NCI-H1105 (cell line): ENCODE results near the gene TRAF6.

ENCODE experiments used
- DNase-seq: peaks from one replicate; lab custom pipeline; 2025; lab: John Stamatoyannopoulos, UW

The TRAF6 gene

DNA sequence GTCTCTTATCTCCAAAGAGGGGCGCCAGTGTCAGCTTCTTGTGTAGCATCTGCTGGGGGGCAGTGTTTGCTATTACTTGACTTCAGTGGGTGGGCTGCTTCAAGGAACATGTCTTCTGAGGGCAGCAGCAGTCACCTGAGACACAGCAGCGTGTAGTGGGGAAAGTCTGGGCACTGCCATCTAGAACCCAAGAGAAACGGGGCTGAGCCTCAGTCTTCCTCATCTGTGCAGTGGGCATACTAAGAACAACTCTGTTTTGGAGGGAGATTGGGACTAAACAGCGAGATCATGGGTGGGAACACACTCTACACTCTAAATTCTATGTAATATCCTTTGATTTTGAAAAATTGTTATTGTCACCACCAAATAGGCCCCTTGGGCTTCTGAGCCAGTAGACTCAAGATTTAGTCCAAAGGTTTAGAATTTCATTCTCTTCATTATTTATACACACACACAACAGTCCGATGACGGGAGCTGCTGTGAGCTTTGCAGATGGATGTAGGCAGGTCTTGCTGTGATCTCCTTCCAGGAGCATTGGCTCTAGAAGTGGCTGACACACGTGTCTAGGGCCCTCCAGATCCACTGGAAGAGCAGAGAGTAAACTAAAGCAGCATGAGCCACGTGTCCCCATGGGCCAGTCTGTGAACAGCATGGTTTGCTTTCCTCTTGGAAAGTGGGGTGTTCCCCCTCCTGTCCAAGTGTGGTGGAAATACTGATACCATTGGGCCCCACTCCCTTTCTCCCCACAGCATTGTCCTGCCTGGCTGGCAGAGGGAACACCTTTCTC is 51.8 kb downstream of the TRAF6 start:
- DNase-seq, result no peak

DNA sequence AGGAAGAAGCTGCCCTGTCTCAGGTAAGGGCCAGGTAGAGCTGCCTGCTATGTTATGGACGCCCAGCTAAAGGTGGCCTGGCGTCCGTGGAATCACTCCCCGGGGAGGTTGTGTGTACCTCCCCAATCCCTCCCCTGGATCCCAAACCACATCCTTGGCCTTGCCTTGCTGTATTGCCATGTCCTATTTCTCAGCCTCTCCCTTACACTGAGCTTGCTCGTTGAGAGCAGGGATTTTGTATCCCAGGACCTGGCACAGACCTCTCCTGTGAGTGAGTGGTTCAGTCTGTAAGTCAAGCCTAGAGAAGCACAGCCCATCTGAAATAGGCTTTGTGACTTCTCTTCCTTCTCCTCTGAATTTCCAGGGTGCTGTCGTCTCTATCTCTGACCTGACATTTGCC is 53.9 kb downstream of the TRAF6 start:
- DNase-seq, result no peak

- no peak for DNase-seq
These were observed 54.4 kb downstream of the TRAF6 start for GRCh38 chr11:36455658-36456111.

DNA sequence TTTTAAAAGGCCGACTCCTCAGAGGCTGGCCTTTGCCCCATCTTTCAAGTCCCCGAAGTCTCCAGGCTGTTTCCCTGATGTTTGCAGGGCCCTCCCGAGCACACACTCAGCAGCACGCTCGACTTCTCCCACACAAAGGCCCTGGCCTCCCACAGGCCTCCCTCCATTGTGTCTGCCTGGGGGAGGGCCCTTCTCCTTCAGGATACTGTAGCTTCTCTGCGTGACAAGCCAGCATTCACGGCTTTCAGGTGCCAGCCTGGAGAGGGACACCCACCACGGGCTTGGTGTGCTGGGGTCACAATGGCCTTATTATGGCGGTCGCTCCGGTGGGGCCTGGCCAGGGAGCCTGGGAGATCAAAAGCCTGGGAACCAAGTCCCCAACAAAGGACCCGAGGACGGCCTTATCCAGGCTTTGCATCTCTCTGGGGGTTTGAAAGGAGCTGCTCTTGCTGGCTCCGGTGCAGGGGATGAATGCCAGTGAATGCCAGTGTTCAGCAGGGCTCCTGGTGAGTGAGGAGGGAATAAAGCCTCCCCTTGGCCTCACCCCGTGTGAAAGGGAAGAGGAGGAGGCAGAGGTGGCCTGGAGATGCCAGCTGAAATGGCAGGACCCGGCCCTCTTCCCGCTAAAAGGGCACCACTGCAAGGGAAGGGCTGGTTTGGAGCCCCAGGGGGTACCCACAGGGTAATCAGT is 55.0 kb downstream of the TRAF6 start:
- no peak for DNase-seq

- no peak for DNase-seq
These were observed 55.5 kb downstream of the TRAF6 start for GRCh38 chr11:36454551-36454940.

GRCh38 chr11:36453678-36454077 is 56.4 kb downstream of the TRAF6 start:
- no peak for DNase-seq

DNA sequence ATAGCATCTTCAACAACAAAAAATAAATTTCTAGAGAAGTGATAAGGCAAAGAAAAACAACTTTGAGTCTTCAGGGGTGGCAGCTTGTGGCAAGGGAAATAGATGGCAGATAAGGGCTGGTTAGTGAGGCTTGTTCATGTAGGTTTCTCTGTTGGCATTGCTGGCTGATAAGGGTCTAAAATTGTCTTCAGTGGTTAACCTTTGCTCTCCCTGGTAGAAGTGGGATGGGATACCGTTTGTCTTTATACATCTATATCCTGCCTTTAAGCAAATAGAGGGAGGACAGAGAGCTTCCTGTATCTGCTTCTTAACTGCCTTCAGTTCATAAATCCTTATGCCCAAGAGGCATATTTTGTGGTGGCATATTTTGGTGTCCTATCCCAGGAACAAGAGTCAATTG is 57.1 kb downstream of the TRAF6 start:
- no peak for DNase-seq

GRCh38 chr11:36452236-36452940 is 57.7 kb downstream of the TRAF6 start:
- DNase-seq, result no peak

DNA sequence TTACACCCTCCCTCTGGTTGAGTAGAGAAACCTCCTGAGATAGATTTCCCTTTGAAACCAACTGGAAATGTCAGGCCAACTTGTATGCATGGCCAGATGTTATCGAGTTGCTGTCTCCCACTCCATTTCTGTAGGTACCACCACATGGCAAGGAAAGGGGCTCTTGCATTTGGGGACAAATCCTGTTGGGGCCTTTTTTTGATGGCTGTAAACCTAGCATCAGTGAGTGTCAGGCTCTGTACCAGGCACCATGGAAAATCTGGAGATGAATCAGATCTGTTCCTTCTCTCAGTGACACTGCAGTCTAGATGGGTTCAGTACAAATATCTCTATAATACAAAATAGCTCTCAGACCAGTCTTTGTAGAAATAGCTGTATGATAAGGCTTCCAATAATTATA is 58.4 kb downstream of the TRAF6 start:
- DNase-seq, result no peak

GRCh38 chr11:36451045-36451444 is 59.0 kb downstream of the TRAF6 start:
- no peak for DNase-seq

DNA sequence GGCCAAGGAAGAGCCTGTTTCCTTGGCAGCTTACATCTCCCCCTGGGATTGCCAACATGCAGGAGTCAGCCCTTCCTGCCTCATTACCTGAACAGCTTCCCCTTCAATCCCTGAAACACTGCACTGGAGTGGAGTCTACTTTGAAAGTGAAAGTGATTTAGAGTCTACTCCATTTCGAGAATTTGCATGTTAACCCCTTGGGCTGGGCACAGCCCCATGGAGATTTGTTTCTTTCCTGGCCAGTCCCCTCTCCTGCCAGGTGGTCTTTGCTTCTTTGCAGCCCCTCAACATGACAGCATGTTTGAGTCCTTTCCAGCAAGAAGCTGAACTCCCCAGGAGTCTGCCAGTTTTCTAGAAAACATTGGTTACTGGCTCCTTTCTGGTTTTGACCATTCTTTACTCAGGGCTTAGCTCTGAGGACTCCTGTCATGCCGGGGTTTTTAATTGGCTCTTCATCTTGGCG is 59.9 kb downstream of the TRAF6 start:
- no peak for DNase-seq

GRCh38 chr11:36449561-36450096 is 60.4 kb downstream of the TRAF6 start:
- DNase-seq, result no peak

GRCh38 chr11:36447947-36448346 is 62.1 kb downstream of the TRAF6 start:
- peak; percentile 68 for DNase-seq

DNA sequence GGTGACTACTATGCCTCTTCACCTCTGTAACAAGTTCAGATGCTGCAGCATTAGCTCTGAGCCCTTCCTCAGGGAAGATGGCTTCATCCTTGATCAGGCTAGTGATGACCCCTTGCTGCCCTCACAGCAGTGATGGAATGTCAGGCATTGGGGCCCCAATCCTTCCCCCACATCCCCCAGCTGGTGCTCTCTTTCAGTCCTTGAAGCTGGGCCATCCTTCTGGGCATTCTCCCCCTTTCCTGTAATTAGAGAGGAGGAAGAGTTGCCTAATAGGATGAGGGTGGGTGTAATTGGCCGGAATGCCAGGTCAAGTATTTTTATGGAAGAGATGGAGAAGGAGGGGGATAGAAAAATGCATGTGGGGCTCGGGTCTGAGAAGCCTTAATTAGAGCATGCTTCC is 62.6 kb downstream of the TRAF6 start:
- DNase-seq, result no peak

DNA sequence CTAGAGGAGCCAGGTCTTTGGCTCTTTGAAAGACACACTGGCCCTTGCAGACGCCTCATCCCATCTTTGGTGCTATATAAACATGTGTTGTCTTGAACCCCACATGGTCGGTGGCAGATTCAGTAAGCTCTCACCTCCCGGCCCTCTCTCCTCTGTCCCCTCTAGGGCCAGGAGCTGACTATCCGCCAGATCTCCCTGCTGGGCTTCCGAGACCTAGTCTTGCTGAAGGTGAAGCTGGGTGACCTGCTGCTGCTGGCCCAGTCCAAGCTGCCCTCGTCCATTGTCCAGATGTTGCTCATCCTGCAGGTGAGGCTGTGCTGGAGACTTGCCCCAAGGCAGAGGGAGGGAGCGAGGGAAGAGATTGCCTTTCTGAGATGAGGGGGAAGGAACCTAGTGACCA is 63.9 kb downstream of the TRAF6 start:
- DNase-seq, result no peak

GRCh38 chr11:36443661-36444060 is 66.4 kb downstream of the TRAF6 start:
- DNase-seq, result no peak

DNA sequence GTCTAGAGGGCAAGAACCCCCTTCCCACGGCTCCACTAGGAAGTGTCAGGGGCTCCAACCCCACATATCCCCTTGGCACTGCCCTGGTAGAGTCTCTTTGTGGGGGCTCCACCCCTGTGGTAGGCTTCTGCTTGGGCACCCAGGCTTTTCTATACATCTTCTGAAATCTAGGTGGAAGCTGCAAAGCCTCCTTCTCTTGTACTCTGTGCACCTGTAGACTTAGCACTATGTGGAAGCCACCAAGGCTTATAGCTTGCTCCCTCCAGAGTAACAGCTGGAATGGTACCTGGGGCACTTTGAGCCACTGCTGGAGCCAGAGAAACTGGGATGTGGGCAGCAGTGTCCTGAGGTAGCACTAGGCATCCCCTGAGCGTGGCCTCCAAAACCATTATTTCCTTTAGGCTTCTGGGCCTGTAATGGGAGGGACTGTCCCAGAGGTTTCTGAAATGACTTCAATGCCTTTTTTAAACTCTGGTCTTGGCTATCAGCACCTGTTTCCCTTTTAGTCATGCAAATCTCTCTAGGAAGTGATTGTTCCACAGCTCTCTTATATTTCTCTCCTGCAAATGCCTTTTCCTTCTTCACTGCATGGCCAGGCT is 68.4 kb downstream of the TRAF6 start:
- no peak for DNase-seq

- DNase-seq, result no peak
These were observed 71.9 kb downstream of the TRAF6 start for GRCh38 chr11:36438126-36438525.

DNA sequence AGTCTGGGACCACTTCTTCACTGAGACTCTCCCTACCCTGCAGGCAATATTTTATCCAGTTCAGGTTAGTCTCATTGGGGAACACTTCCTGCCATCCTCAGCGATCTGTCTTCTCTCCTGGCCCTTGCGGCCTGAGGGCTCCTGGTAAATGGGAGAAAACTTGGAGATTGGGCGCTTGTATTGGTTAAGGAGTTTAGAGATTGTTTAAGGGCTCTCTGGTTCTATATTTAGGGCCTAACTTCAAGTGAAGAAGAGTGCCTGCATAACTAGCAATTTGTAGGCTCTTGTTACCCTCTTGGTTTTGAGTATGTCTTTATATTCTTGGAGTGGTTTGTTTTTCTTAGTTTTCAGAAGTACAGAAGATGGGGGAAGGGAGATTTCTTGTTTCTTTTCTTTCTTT is 72.7 kb downstream of the TRAF6 start:
- no peak for DNase-seq
